OCI-LY7 (cell line): Measurements from ENCODE around the gene KCNJ14. TPM values are rescaled to one million over a fixed set of nuclear protein-coding genes. Genes with fewer than 3 reads are reported as not detected.
A peak's percentile ranks its signal among the peaks of the same experiment; 100 is the strongest.

Source experiments
- BruUV-seq: library from RNA; stranded (reverse); fragments of 400-500 nt; replicated peaks from 2 replicates; lab custom pipeline; 2021; lab: Mats Ljungman, UMichigan
- CTCF ChIA-PET: fragments of 300-600 bp; sonication (Branson Sonifier 250); formaldehyde crosslinking; loops from one replicate; lab custom pipeline; 2022; ENCODE audit warnings: antibody characterized with exemption; ENCODE audit not compliant: unreplicated experiment; lab: Charles Lee
- POLR2A ChIA-PET: fragments of 300-600 bp; sonication (Branson Sonifier 250); formaldehyde crosslinking; loops from one replicate; lab custom pipeline; 2022; ENCODE audit warnings: antibody characterized with exemption; lab: Charles Lee
- DNase-seq: peaks from one replicate; pipeline ENCODE4 v3.0.0-alpha.2; 2015; ENCODE audit warnings: low spot score
- H2AFZ ChIP-seq: fragments of 200-600 bp; sonication (generic), shearing (Covaris generic); 2 replicates; pipeline ENCODE4 v1.6.1; 2014; ENCODE audit warnings: mild to moderate bottlenecking, antibody characterized with exemption, low read length, moderate library complexity
- H3K27ac ChIP-seq: fragments of 200-600 bp; sonication (generic); 2 replicates; pipeline ENCODE4 v1.5.1; 2014; ENCODE audit warnings: mixed run types, low read depth, mild to moderate bottlenecking, moderate library complexity, low read length, inconsistent platforms; ENCODE audit not compliant: poor library complexity, severe bottlenecking
- H3K36me3 ChIP-seq: fragments of 200-600 bp; sonication (generic); 2 replicates; pipeline ENCODE4 v1.6.1; 2014; ENCODE audit warnings: mild to moderate bottlenecking, antibody characterized with exemption, low read length, moderate library complexity, mixed read lengths; ENCODE audit not compliant: insufficient read depth
- H3K4me1 ChIP-seq: fragments of 200-600 bp; sonication (generic); 2 replicates; pipeline ENCODE4 v1.5.1; 2014; ENCODE audit warnings: mild to moderate bottlenecking, low read length; ENCODE audit not compliant: insufficient read depth, poor library complexity, severe bottlenecking
- H3K4me2 ChIP-seq: fragments of 200-600 bp; sonication (generic); 2 replicates; pipeline ENCODE4 v1.6.1; 2014; ENCODE audit warnings: mild to moderate bottlenecking, low read length
- H3K4me3 ChIP-seq: fragments of 200-600 bp; sonication (generic); 2 replicates; pipeline ENCODE4 v1.5.1; 2014; ENCODE audit warnings: mild to moderate bottlenecking, low read depth, low read length; ENCODE audit not compliant: poor library complexity, severe bottlenecking
- H3K79me2 ChIP-seq: fragments of 200-600 bp; sonication (generic); 2 replicates; pipeline ENCODE4 v1.6.1; 2016; ENCODE audit warnings: low read depth, mild to moderate bottlenecking, low read length, moderate library complexity, mixed read lengths; ENCODE audit not compliant: insufficient read depth
- H3K9me2 ChIP-seq: fragments of 200-600 bp; sonication (generic); 2 replicates; pipeline ENCODE4 v1.6.1; 2016; ENCODE audit warnings: mild to moderate bottlenecking, low read length, mixed read lengths; ENCODE audit not compliant: insufficient read depth
- H3K9me3 ChIP-seq: fragments of 200-600 bp; sonication (generic); 2 replicates; pipeline ENCODE4 v1.6.1; 2014; ENCODE audit warnings: mild to moderate bottlenecking, mixed run types, low read length, mixed read lengths
- H4K20me1 ChIP-seq: fragments of 200-600 bp; sonication (generic); 2 replicates; pipeline ENCODE4 v1.6.1; 2014; ENCODE audit warnings: mild to moderate bottlenecking, antibody characterized with exemption, low read length, moderate library complexity, mixed read lengths; ENCODE audit not compliant: insufficient read depth
- CTCF ChIP-seq: fragments of 200-600 bp; sonication (generic); conservative IDR thresholded peaks from 2 replicates; pipeline ENCODE4 v1.5.1; 2014; ENCODE audit warnings: mild to moderate bottlenecking, antibody characterized with exemption, low read length, moderate library complexity, mixed read lengths
- EZH2phosphoT487 ChIP-seq: fragments of 200-600 bp; sonication (generic); IDR thresholded peaks from 2 replicates; pipeline ENCODE4 v1.6.1; 2018; ENCODE audit warnings: low read depth, borderline replicate concordance, mild to moderate bottlenecking, mixed run types, antibody characterized with exemption, low read length, moderate library complexity, mixed read lengths
- intact Hi-C: fragments of 100-400 bp; cut with micrococcal nuclease; formaldehyde crosslinking; loops from one replicate; pipeline ENCODE4 v1.10.0; 2022; ENCODE audit not compliant: unreplicated experiment
- total RNA-seq, 2 experiments: library from RNA; depleted of rRNA in 1 of 2; stranded (reverse); fragments of >200 nt in 1 of 2; shearing (Covaris generic) in 1 of 2; gene quantifications; 2 replicates each; pipeline ENCODE4 v1.2.3, GENCODE V29; 2014 to 2022

Gene KCNJ14
- total RNA-seq, 2 experiments from 2014 or later: 0.85 to 2.6 TPM

- Histone ChIP-seq H4K20me1 (no peaks in the 10 kb centered on the region), H3K4me3 (no peak overlapping the region), H2AFZ (peak overlapping the region; percentile 46; the same call in 1 of the 2 replicates), H3K9me2 (no peaks in the 10 kb centered on the region), H3K36me3 (no peaks in the 10 kb centered on the region), H3K79me2 (no peaks in the 10 kb centered on the region), H3K4me1 (peaks cover 33% of the 10 kb centered on the region), H3K9me3 (no peaks in the 10 kb centered on the region), H3K4me2 (peak overlapping the region; percentile 82; the same call in 1 of the 2 replicates), H3K27ac (no peak overlapping the region)
- POLR2A ChIA-PET: no interaction called here
- CTCF ChIA-PET: no interaction called here
- intact Hi-C loops: no loop called here
- no peak for DNase-seq
- BruUV-seq: no TSS peak
- no peak for TF ChIP-seq CTCF
- no peak for TF ChIP-seq EZH2phosphoT487
Measured at GRCh38 chr19:48509467-48510194, 54.3 kb downstream of the KCNJ14 start.

GRCh38 chr19:48510421-48511268 is 55.3 kb downstream of the KCNJ14 start:
- CTCF ChIA-PET: no interaction called here
- Histone ChIP-seq H3K36me3 (no peaks in the 10 kb centered on the region), H3K4me1 (peaks cover 33% of the 10 kb centered on the region), H3K27ac (no peak overlapping the region), H3K4me2 (peak overlapping the region; percentile 82), H3K9me2 (no peaks in the 10 kb centered on the region), H3K79me2 (no peaks in the 10 kb centered on the region), H4K20me1 (no peaks in the 10 kb centered on the region), H2AFZ (peak overlapping the region; percentile 46; the same call in 1 of the 2 replicates), H3K4me3 (peak overlapping the region; percentile 79), H3K9me3 (no peaks in the 10 kb centered on the region)
- BruUV-seq: no TSS peak
- TF ChIP-seq EZH2phosphoT487: no peak
- TF ChIP-seq CTCF: no peak
- POLR2A ChIA-PET: no interaction called here
- intact Hi-C loops: no loop called here
- DNase-seq: peak; percentile 76
